Activated CD8-positive, alpha-beta T cell treated with anti-CD3 and anti-CD28 coated beads for 36 hours (primary cell): ENCODE data around the gene CRTAC1. TPM values are rescaled to one million over a fixed set of nuclear protein-coding genes. Genes with fewer than 3 reads are reported as not detected.

ENCODE experiments used
- ATAC-seq: fragments of 200-7000 bp; cut with Tn5 transposase; one replicate; pipeline ENCODE4 v1.10.0; 2021; ENCODE audit warnings: mild to moderate bottlenecking, moderate library complexity
- CTCF ChIA-PET: fragments of 350-600 bp; sonication (Branson Sonifier 250); formaldehyde crosslinking; loops from one replicate; lab custom pipeline; 2021; ENCODE audit warnings: antibody characterized with exemption; lab: Charles Lee
- POLR2A ChIA-PET: fragments of 350-600 bp; sonication (Branson Sonifier 250); formaldehyde crosslinking; loops from one replicate; lab custom pipeline; 2021; ENCODE audit warnings: antibody characterized with exemption; lab: Charles Lee
- DNase-seq: peaks from one replicate; pipeline ENCODE4 v3.0.0-alpha.2; 2020
- H3K27ac Mint-ChIP-seq: one replicate; pipeline ENCODE4 v1.8.0; 2021; ENCODE audit warnings: mild to moderate bottlenecking, mixed read lengths
- H3K27me3 Mint-ChIP-seq: one replicate; pipeline ENCODE4 v1.8.0; 2021; ENCODE audit warnings: mixed read lengths
- H3K36me3 Mint-ChIP-seq: one replicate; pipeline ENCODE4 v1.8.0; 2021; ENCODE audit warnings: low read depth, mixed read lengths
- H3K4me1 Mint-ChIP-seq: one replicate; pipeline ENCODE4 v1.8.0; 2021; ENCODE audit warnings: low read depth, mixed read lengths
- H3K4me3 Mint-ChIP-seq: one replicate; pipeline ENCODE4 v1.8.0; 2021; ENCODE audit warnings: mild to moderate bottlenecking, moderate library complexity, mixed read lengths
- H3K9me3 Mint-ChIP-seq: one replicate; pipeline ENCODE4 v1.8.0; 2021; ENCODE audit warnings: mixed read lengths
- intact Hi-C: fragments of 100-400 bp; cut with micrococcal nuclease; formaldehyde crosslinking; loops from one replicate; pipeline ENCODE4 v1.10.0; 2022
- total RNA-seq, 2 experiments: library from RNA; stranded (reverse); gene quantifications; one replicate each; pipeline ENCODE4 v1.2.3, GENCODE V29; 2021
- TF ChIP-seq, protein P1 (sequence below): fragments of 200-600 bp; IDR thresholded peaks from one replicate; pipeline ENCODE4 v1.8.0; 2022; ENCODE audit warnings: antibody characterized with exemption, mild to moderate bottlenecking

CRTAC1 gene
- total RNA-seq, 2 experiments from 2014 or later = not detected

DNA sequence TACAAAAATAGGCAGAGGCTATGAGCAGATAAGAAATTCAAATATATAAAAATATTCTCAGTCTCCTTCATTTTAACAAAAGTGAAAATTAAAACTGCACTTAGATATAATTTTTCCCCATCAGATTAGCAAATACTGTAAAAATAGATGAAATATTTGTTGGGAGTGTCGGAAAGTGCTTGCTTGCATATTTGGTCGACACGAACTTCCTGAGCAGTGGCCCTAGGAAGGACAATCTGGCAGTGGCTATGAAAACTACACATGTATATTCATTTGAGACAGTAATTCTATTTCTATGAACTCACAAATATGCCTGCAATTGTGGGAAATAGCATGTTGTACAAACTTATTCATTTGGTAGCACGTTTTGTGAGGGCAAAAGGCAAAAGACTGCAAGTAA is 99.4 kb downstream of the CRTAC1 start:
- Mint-ChIP-seq H3K4me1 (no peaks in the 10 kb centered on the region), H3K9me3 (no peaks in the 10 kb centered on the region), H3K36me3 (no peaks in the 10 kb centered on the region), H3K4me3 (no peak overlapping the region), H3K27ac (no peak overlapping the region), H3K27me3 (peaks cover 13% of the 10 kb centered on the region)
- TF ChIP-seq, protein P1, sequence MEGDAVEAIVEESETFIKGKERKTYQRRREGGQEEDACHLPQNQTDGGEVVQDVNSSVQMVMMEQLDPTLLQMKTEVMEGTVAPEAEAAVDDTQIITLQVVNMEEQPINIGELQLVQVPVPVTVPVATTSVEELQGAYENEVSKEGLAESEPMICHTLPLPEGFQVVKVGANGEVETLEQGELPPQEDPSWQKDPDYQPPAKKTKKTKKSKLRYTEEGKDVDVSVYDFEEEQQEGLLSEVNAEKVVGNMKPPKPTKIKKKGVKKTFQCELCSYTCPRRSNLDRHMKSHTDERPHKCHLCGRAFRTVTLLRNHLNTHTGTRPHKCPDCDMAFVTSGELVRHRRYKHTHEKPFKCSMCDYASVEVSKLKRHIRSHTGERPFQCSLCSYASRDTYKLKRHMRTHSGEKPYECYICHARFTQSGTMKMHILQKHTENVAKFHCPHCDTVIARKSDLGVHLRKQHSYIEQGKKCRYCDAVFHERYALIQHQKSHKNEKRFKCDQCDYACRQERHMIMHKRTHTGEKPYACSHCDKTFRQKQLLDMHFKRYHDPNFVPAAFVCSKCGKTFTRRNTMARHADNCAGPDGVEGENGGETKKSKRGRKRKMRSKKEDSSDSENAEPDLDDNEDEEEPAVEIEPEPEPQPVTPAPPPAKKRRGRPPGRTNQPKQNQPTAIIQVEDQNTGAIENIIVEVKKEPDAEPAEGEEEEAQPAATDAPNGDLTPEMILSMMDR = no peak
- CTCF ChIA-PET = interaction anchor here (0.7 to 1.7 kb wide), 3 partner anchors 16 to 139 kb away, joined by 3 to 7 read pairs (median 3); no protein-coding TSS in a partner anchor
- intact Hi-C loops = no loop called here
- POLR2A ChIA-PET = no interaction called here
- no peak for DNase-seq
- ATAC-seq = no peak

DNA sequence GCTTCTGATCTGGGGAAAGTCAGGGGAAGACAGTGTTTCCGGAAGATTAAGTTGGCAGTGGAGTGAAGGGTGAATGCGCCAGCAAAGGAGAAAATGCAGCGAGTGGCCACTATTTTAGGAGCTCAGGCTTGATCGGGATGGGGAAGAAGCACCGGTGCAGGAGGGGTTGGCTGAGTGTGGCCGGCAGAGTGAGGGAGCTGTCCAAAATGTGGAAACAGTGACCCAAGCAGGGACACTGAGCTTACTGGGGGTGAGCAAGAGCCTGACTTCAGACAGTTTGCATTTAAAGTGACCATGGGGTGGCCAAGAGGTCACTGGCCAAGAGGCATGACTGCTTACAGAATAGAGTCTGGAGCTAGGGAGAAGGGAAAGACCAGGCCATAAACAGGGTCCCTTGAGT is 101.5 kb downstream of the CRTAC1 start:
- POLR2A ChIA-PET = no interaction called here
- H3K4me3 Mint-ChIP-seq = no peak overlapping the region
- no peaks in the 10 kb centered on the region for H3K36me3 Mint-ChIP-seq
- no peak overlapping the region for H3K27ac Mint-ChIP-seq
- DNase-seq (no peak), ATAC-seq (no peak)
- H3K9me3 Mint-ChIP-seq = no peaks in the 10 kb centered on the region
- intact Hi-C loops = no loop called here
- no peaks in the 10 kb centered on the region for H3K4me1 Mint-ChIP-seq
- TF ChIP-seq, protein P1 = no peak
- CTCF ChIA-PET = no interaction called here
- peaks cover 15% of the 10 kb centered on the region for H3K27me3 Mint-ChIP-seq

DNA sequence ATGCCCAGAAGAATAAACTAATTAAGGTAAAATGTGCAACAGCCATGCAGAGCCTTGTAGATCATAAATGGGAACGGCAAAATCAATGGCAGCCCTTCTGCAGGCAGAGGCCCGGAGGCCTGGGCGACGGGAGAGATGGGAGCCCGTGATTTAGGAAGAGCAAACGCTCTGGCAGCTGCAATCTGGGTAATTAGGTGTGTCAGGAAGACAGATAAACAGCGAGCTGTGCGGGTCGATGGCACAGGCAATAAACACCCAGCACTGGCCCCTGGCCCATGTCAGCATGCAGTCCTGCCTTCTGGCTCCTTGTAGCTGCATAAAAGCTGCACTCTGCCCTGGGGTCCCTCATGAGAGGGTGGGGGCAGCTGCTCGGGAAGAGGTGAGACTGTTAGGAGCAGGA is 102.8 kb downstream of the CRTAC1 start:
- no peak for ATAC-seq
- H3K27ac Mint-ChIP-seq = no peak overlapping the region
- TF ChIP-seq, protein P1 = no peak
- no peaks in the 10 kb centered on the region for H3K9me3 Mint-ChIP-seq
- ChIA-PET CTCF (no interaction called here), POLR2A (no interaction called here)
- peaks cover 15% of the 10 kb centered on the region for H3K27me3 Mint-ChIP-seq
- intact Hi-C loops = no loop called here
- DNase-seq = no peak
- H3K4me1 Mint-ChIP-seq = no peaks in the 10 kb centered on the region
- H3K4me3 Mint-ChIP-seq = no peak overlapping the region
- H3K36me3 Mint-ChIP-seq = no peaks in the 10 kb centered on the region

DNA sequence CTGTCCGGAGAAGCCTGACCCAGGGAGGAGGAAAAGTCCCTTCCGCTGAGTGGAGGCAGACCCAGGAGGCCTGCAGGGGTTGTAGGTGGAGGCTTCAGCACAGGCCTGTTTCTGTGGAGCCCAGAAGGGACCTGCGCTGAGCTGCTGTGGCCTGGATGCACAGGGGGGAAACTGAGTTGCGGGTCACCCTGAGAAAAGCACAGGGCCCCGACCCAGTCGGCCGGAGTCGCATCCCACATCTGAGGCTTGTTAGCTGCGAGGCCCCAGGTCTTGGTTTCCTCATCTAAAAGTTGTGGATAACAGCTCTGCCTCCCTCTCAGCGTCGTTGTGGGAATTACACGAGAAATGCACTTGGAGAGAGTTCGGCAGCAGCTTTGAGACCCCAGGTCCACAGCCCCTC is 104.4 kb downstream of the CRTAC1 start:
- H3K36me3 Mint-ChIP-seq = no peaks in the 10 kb centered on the region
- H3K27me3 Mint-ChIP-seq = peaks cover 15% of the 10 kb centered on the region

DNA sequence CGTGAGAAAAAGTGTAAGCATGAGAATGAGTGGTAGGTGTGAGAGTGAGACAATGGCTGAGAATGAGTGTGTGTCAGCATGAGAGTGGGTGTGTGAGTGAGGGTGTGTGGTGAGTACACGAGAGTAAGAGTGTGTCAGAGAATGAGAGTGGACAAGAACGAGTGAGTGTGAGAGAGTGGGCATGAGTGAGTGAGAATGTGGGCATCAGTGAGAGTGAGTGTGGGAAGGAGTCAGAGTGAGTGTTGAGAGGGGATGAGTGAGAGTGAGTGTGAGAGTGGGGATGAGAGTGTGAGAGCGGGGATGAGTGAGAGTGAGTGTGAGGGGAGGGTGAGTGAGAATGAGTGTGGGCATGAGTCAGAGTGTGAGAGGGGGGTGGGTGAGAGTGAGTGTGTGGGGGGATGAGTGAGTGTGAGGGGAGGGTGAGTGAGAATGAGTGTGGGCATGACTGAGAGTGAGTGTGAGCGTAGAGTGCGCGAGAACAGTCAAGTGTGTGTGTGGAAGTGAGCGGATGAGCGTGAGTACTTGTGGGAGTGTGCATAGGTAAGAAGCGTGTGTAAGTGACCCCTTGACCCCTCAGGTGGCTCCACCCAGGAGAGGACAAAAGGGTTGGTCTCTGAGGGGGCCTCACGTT is 105.0 kb downstream of the CRTAC1 start:
- Mint-ChIP-seq H3K9me3 (no peaks in the 10 kb centered on the region), H3K27ac (no peak overlapping the region), H3K36me3 (no peaks in the 10 kb centered on the region), H3K27me3 (peaks cover 15% of the 10 kb centered on the region), H3K4me3 (no peak overlapping the region), H3K4me1 (no peaks in the 10 kb centered on the region)
- DNase-seq (no peak), ATAC-seq (no peak)
- TF ChIP-seq, protein P1 = no peak
- ChIA-PET POLR2A (no interaction called here), CTCF (interaction anchor here (1.6 kb wide), 1 partner anchor 115 kb away, joined by 4 read pairs; no protein-coding TSS in a partner anchor)
- intact Hi-C loops = no loop called here

More for the DNA sequence above, 104.4 kb downstream of the CRTAC1 start:
- no peak for ATAC-seq
- Mint-ChIP-seq H3K4me3 (no peak overlapping the region), H3K9me3 (no peaks in the 10 kb centered on the region), H3K4me1 (no peaks in the 10 kb centered on the region), H3K27ac (no peak overlapping the region)
- no peak for DNase-seq
- intact Hi-C loops = no loop called here
- ChIA-PET POLR2A (no interaction called here), CTCF (interaction anchor here (1.6 kb wide), 1 partner anchor 115 kb away, joined by 4 read pairs; no protein-coding TSS in a partner anchor)
- TF ChIP-seq, protein P1 = no peak
